Measurements from ENCODE around the gene LOX.

The LOX gene

GRCh38 chr5:122111460-122111859 is 33.4 kb upstream of the LOX start:
- Histone ChIP-seq H3K9me2 (ENCODE audit: low read depth, low read length) (no peaks in the 10 kb centered on the region), H3K4me3 (ENCODE audit: low read depth, low read length, poor library complexity, severe bottlenecking) (no peak overlapping the region), H2AFZ (ENCODE audit: low read length) (no peak overlapping the region), H3K9me3 (ENCODE audit: low read length) (no peaks in the 10 kb centered on the region), H3K4me2 (ENCODE audit: low read length) (no peak overlapping the region), H3K9ac (ENCODE audit: low read length) (no peak overlapping the region), H3K27me3 (ENCODE audit: insufficient read depth, low read length) (no peaks in the 10 kb centered on the region), H3K36me3 (ENCODE audit: insufficient read depth, low read length) (no peaks in the 10 kb centered on the region), H3F3A (ENCODE audit: insufficient read depth, low read length) (no peaks in the 10 kb centered on the region), H4K20me1 (ENCODE audit: insufficient read depth, low read length) (no peaks in the 10 kb centered on the region), H3K79me2 (ENCODE audit: insufficient read depth, low read length) (no peaks in the 10 kb centered on the region), H3K4me1 (ENCODE audit: insufficient read depth, low read length, severe bottlenecking) (no peaks in the 10 kb centered on the region), H3K27ac (ENCODE audit: low read depth, low read length, poor library complexity, severe bottlenecking) (no peak overlapping the region)
- TF ChIP-seq EZH2 (IDR thresholded peaks at IDR 0.05; ENCODE audit: borderline replicate concordance, low read length) = no peak
- TF ChIP-seq, protein P1, sequence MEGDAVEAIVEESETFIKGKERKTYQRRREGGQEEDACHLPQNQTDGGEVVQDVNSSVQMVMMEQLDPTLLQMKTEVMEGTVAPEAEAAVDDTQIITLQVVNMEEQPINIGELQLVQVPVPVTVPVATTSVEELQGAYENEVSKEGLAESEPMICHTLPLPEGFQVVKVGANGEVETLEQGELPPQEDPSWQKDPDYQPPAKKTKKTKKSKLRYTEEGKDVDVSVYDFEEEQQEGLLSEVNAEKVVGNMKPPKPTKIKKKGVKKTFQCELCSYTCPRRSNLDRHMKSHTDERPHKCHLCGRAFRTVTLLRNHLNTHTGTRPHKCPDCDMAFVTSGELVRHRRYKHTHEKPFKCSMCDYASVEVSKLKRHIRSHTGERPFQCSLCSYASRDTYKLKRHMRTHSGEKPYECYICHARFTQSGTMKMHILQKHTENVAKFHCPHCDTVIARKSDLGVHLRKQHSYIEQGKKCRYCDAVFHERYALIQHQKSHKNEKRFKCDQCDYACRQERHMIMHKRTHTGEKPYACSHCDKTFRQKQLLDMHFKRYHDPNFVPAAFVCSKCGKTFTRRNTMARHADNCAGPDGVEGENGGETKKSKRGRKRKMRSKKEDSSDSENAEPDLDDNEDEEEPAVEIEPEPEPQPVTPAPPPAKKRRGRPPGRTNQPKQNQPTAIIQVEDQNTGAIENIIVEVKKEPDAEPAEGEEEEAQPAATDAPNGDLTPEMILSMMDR (IDR thresholded peaks at IDR 0.05; ENCODE audit: low read length) = no peak

GRCh38 chr5:122110987-122111386 is 32.9 kb upstream of the LOX start:
- H4K20me1 ChIP-seq (ENCODE audit: insufficient read depth, low read length) = no peaks in the 10 kb centered on the region
- H3K4me3 ChIP-seq (ENCODE audit: low read depth, low read length, poor library complexity, severe bottlenecking) = no peak overlapping the region
- no peak overlapping the region for H3K4me2 ChIP-seq (ENCODE audit: low read length)
- no peaks in the 10 kb centered on the region for H3K27me3 ChIP-seq (ENCODE audit: insufficient read depth, low read length)
- H3K9ac ChIP-seq (ENCODE audit: low read length) = no peak overlapping the region
- H3K9me2 ChIP-seq (ENCODE audit: low read depth, low read length) = no peaks in the 10 kb centered on the region
- no peaks in the 10 kb centered on the region for H3K36me3 ChIP-seq (ENCODE audit: insufficient read depth, low read length)
- H3K79me2 ChIP-seq (ENCODE audit: insufficient read depth, low read length) = no peaks in the 10 kb centered on the region
- H3K27ac ChIP-seq (ENCODE audit: low read depth, low read length, poor library complexity, severe bottlenecking) = no peak overlapping the region
- H3K9me3 ChIP-seq (ENCODE audit: low read length) = no peaks in the 10 kb centered on the region
- H3K4me1 ChIP-seq (ENCODE audit: insufficient read depth, low read length, severe bottlenecking) = no peaks in the 10 kb centered on the region
- no peaks in the 10 kb centered on the region for H3F3A ChIP-seq (ENCODE audit: insufficient read depth, low read length)
- H2AFZ ChIP-seq (ENCODE audit: low read length) = no peak overlapping the region
- TF ChIP-seq, protein P1 (IDR thresholded peaks at IDR 0.05; ENCODE audit: low read length) = no peak
- TF ChIP-seq EZH2 (IDR thresholded peaks at IDR 0.05; ENCODE audit: borderline replicate concordance, low read length) = no peak

DNA sequence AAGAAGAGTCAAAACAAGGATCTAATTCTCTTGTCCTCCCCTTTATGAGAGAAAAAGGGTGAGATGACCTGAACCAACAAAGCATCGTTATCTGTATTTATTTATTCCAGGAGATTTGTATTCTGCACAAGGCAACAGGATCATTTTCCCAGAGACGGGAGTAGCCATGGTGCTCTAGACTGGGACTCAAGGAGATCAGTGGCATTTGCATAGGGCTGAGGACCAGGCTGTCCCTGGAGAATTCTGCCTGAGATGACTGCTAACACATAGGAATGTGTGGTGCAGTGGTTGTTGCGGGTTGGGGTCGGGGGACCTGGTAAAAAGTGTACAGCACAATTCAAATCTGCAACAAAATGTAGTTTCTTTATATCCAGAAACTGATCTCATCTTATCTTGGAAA is 29.0 kb upstream of the LOX start:
- no peaks in the 10 kb centered on the region for H3K36me3 ChIP-seq (ENCODE audit: insufficient read depth, low read length)
- no peak overlapping the region for H3K4me3 ChIP-seq (ENCODE audit: low read depth, low read length, poor library complexity, severe bottlenecking)
- no peaks in the 10 kb centered on the region for H3K9me2 ChIP-seq (ENCODE audit: low read depth, low read length)
- H3F3A ChIP-seq (ENCODE audit: insufficient read depth, low read length) = no peaks in the 10 kb centered on the region
- H3K27ac ChIP-seq (ENCODE audit: low read depth, low read length, poor library complexity, severe bottlenecking) = no peak overlapping the region
- no peak for TF ChIP-seq EZH2 (IDR thresholded peaks at IDR 0.05; ENCODE audit: borderline replicate concordance, low read length)
- TF ChIP-seq, protein P1 (IDR thresholded peaks at IDR 0.05; ENCODE audit: low read length) = no peak
- H3K9me3 ChIP-seq (ENCODE audit: low read length) = no peaks in the 10 kb centered on the region
- H4K20me1 ChIP-seq (ENCODE audit: insufficient read depth, low read length) = no peaks in the 10 kb centered on the region
- no peaks in the 10 kb centered on the region for H3K4me1 ChIP-seq (ENCODE audit: insufficient read depth, low read length, severe bottlenecking)
- no peaks in the 10 kb centered on the region for H3K27me3 ChIP-seq (ENCODE audit: insufficient read depth, low read length)
- H3K9ac ChIP-seq (ENCODE audit: low read length) = no peak overlapping the region
- no peak overlapping the region for H2AFZ ChIP-seq (ENCODE audit: low read length)
- H3K4me2 ChIP-seq (ENCODE audit: low read length) = no peak overlapping the region
- H3K79me2 ChIP-seq (ENCODE audit: insufficient read depth, low read length) = no peaks in the 10 kb centered on the region

Measured in OCI-LY1 (cell line).